Activated naive CD8-positive, alpha-beta T cell treated with anti-CD3 and anti-CD28 coated beads, Interleukin-2, amount 50 U/mL, for 16 hours (primary cell): ENCODE measurements around the gene IGF1.
"Not testable (repeated sequence)": the region's sequence is repeated elsewhere in the genome, so short reads cannot be mapped to it uniquely, and the experiment has no call there.

ENCODE experiments used
- DNase-seq: peaks from one replicate; pipeline ENCODE4 v3.0.0-alpha.2; 2020; ENCODE audit warnings: low read depth, low spot score

IGF1 gene

GRCh38 chr12:102461501-102461900 lies 18.9 kb downstream of the IGF1 start:
- DNase-seq: no peak

DNA sequence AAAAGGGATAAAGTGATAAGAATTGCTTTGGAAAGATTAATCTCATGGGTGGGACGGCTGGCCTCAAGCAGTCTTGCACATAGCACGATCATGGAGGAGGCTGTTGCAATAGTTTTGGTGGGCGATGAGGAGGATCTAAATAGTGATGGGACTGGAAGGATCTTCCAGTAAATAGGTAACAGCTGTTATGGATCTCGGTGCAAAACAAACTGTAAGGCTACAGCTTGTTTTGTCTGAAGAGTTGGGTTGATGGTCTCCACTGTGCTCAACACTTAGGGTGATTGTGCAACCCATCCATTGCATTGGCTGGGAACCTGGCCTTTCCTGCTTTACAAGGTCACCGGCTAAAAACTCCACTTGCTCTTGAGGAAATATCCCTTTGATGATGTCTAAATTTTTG lies 21.0 kb downstream of the IGF1 start:
- no peak for DNase-seq

GRCh38 chr12:102454808-102455760 lies 25.3 kb downstream of the IGF1 start:
- no peak for DNase-seq

- DNase-seq: no peak
Measured at GRCh38 chr12:102454330-102454729, 26.0 kb downstream of the IGF1 start.

DNA sequence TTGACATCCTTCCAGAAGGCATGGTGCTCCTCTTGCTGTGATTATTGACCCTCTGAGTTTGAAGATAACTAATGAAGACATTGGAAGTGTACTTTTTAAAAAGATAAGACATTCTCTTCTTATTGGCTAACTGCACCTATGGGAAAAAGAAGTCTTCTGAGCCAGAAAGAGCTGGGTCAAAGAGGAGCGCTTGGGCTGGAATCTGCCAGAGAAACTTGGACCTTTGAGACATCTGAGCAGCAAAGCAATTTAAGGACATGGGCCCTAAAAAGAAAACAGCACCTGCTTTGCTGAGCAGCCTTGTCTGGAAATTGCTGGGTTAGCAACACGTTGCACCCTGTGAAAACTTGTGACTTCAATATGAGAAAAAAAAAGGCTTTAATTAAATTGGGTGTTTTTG lies 27.8 kb downstream of the IGF1 start:
- DNase-seq: no peak

DNA sequence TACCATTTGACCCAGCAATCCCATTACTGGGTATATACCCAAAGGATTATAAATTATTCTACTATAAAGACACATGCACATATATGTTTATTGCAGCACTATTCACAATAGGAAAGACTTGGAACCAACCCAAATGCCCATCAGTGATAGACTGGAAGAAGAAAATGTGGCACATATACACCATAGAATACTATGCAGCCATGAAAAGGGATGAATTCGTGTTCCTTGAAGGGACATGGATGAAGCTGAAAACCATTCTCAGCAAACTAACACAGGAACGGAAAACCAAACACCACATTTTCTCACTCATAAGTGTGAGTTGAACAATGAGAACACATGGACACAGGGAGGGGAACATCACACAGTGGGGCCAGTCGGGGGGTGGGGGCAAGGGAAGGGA lies 31.3 kb downstream of the IGF1 start:
- not testable (repeated sequence) for DNase-seq

DNA sequence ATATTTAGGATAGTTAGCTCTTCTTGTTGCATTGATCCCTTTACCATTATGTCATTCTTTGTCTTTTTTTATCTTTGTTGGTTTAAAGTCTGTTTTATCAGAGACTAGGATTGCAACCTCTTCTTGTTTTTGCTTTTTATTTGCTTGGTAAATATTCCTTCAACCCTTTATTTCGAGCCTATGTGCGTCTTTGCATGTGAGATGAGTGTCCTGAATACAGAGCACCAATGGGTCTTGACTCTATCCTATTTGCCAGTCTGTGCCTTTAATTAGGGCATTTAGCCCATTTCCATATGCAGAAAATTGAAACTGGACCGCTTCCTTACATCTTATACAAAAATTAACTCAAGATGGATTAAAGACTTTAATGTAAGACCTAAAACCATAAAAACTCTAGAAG lies 32.9 kb downstream of the IGF1 start:
- DNase-seq: not testable (repeated sequence)

- no peak for DNase-seq
Measured at GRCh38 chr12:102444707-102445106, 35.7 kb downstream of the IGF1 start.

GRCh38 chr12:102444093-102444492 lies 36.3 kb downstream of the IGF1 start:
- DNase-seq: no peak

DNA sequence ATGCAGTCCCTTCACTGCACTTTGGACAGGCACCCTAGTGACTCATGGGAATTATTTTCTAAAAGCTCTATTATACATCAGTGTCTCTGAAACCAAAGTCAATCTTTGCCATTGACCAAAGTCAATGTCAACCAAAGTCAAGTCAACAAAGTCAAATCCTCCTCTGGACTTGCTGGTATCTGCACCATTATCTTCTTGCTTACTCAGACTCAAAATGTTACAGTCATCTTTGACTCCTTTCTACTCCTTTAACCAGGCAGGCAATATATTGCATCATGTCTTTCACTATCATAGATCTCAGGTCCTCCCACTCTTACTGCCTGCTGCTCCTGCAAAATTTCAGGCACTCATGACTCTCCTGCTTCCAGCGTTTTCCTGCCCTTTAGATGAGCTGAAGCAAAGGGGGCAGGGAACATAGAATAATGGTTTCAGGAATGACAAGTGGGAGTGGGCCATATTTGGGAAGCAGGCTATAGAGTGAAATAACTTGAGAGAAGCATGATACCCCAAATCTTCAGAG lies 39.2 kb downstream of the IGF1 start:
- no peak for DNase-seq

- no peak for DNase-seq
Measured at GRCh38 chr12:102439426-102440405, 40.6 kb downstream of the IGF1 start.

- no peak for DNase-seq
Measured at GRCh38 chr12:102438827-102439210, 41.5 kb downstream of the IGF1 start.

DNA sequence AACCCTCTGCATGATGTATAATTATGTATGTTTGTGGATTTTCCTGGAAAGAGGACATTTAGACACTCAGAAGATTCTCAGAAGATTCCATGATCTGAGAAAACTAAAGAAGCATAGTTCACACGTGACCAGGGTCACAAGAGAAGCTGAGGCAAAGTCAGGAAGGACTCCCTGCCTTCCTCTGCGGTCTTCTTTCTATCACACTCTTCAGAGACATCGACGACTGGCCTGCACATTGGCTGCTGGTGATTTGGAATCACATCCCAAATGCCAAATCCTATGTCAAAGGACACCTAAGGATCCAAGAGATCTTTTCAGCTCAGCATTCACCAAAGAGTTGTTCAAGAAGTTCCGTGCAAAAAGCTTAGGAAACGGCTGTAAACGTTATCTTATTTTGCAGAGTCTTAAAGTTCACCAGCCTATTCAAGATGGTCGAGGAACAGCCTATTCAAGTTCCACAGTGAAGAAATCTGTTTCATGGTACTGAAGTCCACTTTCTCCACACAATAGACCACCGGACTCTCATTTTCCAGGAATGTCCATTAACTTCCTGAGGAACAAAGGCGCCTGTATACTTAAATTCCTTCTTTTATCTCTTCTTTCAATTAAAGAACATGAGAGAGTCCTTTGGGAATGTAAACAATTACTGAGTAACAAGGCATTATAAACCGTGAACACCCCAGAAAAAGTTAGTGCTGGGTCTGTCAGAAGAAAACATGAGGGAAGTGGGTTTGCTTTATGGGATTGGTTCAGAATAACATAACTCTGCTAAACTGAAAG lies 42.1 kb downstream of the IGF1 start:
- DNase-seq: no peak

- DNase-seq: no peak
Measured at GRCh38 chr12:102437511-102437910, 42.9 kb downstream of the IGF1 start.

DNA sequence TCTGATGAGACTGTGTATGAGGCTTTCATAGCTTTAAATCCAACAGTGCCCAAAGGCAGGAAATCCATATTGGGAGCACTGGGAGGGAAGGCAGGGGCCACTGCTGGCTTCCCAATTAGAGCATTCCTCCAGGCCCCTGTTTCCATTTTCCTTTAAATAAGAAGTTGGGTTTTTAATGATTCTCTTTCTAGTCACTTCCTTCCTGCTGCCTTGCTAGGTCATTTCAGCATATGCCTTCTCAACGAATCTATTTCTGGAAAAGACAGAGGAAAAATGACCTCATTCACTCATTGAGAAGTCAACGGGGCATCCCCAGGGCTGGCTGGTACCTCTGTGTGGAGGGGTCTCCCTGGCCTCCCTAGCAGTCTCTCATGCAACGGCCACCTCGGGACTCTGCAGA lies 43.5 kb downstream of the IGF1 start:
- no peak for DNase-seq

DNA sequence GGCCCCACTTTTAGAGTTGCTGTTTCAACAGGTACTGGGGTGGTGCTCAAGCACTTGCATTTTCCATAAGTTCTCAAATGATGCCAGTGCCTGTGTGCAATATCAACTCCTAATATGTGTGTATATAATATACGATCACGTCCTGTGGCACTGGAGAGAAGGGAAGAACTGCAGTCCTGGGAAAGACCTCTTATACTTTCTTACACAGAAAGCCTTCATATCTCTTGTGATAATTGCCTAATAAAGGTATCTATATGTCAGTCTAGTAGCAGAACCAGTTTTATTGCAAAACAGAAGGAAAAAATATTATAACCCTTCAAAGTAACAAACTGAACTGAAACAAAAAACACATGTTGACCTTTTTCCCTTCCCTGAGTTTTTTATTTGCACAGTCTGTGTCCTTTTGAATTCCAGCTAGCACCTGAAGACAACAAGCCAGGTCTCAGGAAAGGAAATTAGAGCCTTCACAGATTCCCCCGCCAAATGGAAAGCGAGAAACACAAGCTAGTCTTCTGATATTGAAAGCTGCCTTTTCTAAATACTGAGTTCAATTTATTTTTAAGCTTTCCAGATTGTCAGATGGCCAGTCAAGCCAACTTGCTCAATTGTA lies 44.4 kb downstream of the IGF1 start:
- no peak for DNase-seq

DNA sequence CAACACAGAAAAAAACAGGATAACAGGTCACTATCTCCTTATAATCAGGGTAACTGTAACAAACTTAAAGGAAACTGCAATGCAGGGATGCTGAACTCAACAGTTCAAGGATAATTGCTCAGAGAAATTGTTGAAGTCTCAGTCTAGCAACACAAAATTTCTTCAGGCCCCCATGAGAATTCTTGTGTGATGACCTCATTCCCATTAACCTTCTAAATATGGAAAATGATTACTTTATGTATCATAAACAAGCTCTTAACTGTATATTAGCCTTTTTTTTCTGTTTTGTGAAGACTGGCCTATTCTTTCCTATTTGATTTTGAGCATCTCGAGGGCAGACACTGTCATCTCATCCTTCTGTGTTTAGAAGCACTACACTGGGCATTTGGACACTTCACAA lies 47.1 kb downstream of the IGF1 start:
- DNase-seq: no peak

DNA sequence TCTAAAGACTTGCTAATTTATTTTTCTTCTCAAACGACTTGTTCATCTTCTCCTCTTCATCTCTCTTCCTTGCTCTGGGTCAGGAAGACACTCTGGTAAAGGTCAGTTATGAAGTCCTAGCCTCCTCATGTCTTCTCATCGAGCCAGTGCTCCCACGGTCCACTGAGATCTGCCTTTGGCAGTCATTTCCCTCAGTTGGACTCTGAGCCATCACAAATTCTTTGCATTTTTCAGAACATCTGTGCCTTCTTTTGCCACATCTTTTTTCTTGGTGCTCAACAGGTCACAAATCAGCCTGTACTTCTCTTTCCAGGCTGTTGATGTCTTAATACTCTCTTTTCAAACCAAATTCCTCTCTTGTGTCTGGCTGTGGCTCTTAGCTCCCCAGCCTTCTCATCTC lies 49.7 kb downstream of the IGF1 start:
- DNase-seq: no peak

DNA sequence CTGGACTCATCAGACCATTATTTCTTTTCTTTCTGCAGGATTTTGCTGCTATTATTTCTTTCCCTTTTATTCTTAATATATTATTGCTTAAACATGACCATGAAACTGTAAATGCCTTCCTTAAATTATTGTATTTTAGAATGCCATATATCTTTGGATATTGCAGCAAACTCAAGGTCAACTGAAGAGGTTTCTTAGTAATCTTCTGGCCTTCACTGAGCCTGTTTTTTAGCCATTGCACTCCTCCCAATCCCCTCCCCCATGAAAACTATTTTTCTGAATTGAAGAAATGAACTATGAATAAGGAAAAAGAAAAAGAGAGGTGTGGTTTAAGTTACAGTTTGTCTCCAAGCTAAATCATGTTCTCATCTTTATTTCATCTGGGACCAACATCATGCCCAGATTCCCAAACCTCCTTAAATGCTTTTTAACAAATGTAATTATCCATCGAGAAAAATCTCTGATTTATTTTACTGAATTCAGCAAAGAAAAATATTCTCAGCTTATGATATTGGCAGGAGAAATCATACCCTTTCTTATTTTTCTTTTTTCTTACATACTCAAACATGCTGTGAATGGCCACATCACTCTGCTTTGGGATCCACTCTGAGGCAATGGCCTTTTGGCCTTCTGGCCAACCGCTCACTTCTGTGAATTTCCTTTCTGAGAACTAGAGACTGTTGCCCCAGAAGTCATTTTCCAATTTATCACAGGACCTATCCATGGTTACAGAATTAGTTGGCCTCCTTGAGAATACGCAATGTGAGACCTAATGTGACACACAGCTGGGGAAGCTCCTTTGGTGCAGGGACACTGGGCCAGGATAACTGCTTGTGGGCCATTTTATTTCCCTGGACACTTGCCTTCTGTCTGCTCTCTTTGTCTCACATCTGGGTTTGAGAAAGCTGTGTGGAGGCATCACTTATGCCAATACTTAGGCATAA lies 50.9 kb downstream of the IGF1 start:
- DNase-seq: no peak

- DNase-seq: no peak
Measured at GRCh38 chr12:102427543-102427941, 52.8 kb downstream of the IGF1 start.
